Erythroblast (primary cell): Measurements from ENCODE around the gene VDAC2.

Experiments
- GATA1 ChIP-seq: IDR thresholded peaks from 2 replicates; pipeline ENCODE4 v1.6.1; 2011; ENCODE audit warnings: low read depth, mild to moderate bottlenecking, control low read depth, low read length, moderate library complexity
- POLR2A ChIP-seq: IDR thresholded peaks from 2 replicates; pipeline ENCODE4 v1.6.1; 2011; ENCODE audit warnings: mild to moderate bottlenecking, low read length

- TF ChIP-seq POLR2A (no peak), GATA1 (no peak)
Measured at GRCh38 chr10:75260990-75261389, 50.4 kb downstream of the VDAC2 start.
